ENCODE measurements around the gene COL4A3.

The COL4A3 gene

DNA sequence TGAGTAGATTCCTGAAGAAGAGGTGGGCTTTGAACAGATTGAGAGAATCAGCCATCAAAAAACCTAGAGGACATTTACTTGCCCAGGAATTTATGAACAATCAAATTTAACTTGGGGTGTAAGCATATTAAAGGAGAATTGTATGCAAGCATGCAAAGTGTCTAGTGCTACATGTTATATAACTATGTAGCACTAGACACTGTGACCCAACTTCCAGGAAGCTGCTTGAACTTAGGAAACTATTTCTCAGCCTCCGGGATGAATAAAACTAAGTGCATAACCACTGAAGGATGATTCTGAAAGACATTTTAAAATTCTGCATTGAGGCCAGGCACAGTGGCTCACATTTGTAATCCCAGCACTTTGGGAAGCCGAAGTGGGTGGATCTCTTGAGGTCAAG, 173.0 kb downstream of the COL4A3 start:
- TF ChIP-seq SPI1 (IDR thresholded peaks at IDR 0.05; ENCODE audit: low read depth, low read length) (no peak), PAX5 (IDR thresholded peaks at IDR 0.05; ENCODE audit: insufficient read depth, low read length, severe bottlenecking) (no peak), POLR2AphosphoS5 (IDR thresholded peaks at IDR 0.05; ENCODE audit: low read depth, low read length) (no peak), POLR2A (IDR thresholded peaks at IDR 0.05; ENCODE audit: low read depth, low read length) (no peak), TAF1 (IDR thresholded peaks at IDR 0.05; ENCODE audit: low read depth, low read length) (no peak), POU2F2 (IDR thresholded peaks at IDR 0.05; ENCODE audit: low read depth, low read length) (no peak)
- FAIRE-seq (no peak), DNase-seq (ENCODE audit: insufficient read length, low spot score) (no peak)

GRCh38 chr2:227339098-227339599, 174.7 kb downstream of the COL4A3 start:
- peak; percentile 9 for FAIRE-seq
- TF ChIP-seq POLR2A (IDR thresholded peaks at IDR 0.05; ENCODE audit: low read depth, low read length) (no peak), SPI1 (IDR thresholded peaks at IDR 0.05; ENCODE audit: low read depth, low read length) (no peak), POLR2AphosphoS5 (IDR thresholded peaks at IDR 0.05; ENCODE audit: low read depth, low read length) (no peak), POU2F2 (IDR thresholded peaks at IDR 0.05; ENCODE audit: low read depth, low read length) (no peak), TAF1 (IDR thresholded peaks at IDR 0.05; ENCODE audit: low read depth, low read length) (no peak), PAX5 (IDR thresholded peaks at IDR 0.05; ENCODE audit: insufficient read depth, low read length, severe bottlenecking) (no peak)
- DNase-seq (ENCODE audit: insufficient read length, low spot score), result no peak

DNA sequence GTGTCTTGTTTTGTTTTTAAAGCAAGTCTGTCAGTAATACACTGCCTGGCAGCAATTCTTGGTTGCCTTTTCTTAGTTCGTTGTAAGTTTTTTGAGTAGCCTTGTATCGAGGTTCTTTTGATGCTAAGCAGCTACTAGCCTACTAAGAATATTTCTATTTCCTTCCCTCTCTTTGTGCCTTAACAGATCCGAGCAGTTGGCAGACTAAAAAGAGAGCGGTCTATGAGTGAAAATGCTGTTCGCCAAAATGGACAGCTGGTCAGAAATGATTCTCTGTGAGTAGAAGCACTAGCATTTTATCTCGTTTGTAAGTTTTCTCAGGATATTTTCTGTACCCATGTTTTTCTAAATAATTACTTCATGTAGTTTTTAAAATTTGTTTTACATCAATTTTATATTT, 175.7 kb downstream of the COL4A3 start:
- FAIRE-seq, result no peak
- TF ChIP-seq TAF1 (IDR thresholded peaks at IDR 0.05; ENCODE audit: low read depth, low read length) (no peak), SPI1 (IDR thresholded peaks at IDR 0.05; ENCODE audit: low read depth, low read length) (no peak), POLR2AphosphoS5 (IDR thresholded peaks at IDR 0.05; ENCODE audit: low read depth, low read length) (no peak), POLR2A (IDR thresholded peaks at IDR 0.05; ENCODE audit: low read depth, low read length) (no peak), POU2F2 (IDR thresholded peaks at IDR 0.05; ENCODE audit: low read depth, low read length) (no peak), PAX5 (IDR thresholded peaks at IDR 0.05; ENCODE audit: insufficient read depth, low read length, severe bottlenecking) (no peak)
- no peak for DNase-seq (ENCODE audit: insufficient read length, low spot score)

GRCh38 chr2:227341553-227341952, 177.1 kb downstream of the COL4A3 start:
- FAIRE-seq (no peak), DNase-seq (ENCODE audit: insufficient read length, low spot score) (no peak)
- TF ChIP-seq SPI1 (IDR thresholded peaks at IDR 0.05; ENCODE audit: low read depth, low read length) (no peak), TAF1 (IDR thresholded peaks at IDR 0.05; ENCODE audit: low read depth, low read length) (no peak), POLR2A (IDR thresholded peaks at IDR 0.05; ENCODE audit: low read depth, low read length) (no peak), POU2F2 (IDR thresholded peaks at IDR 0.05; ENCODE audit: low read depth, low read length) (no peak)

DNA sequence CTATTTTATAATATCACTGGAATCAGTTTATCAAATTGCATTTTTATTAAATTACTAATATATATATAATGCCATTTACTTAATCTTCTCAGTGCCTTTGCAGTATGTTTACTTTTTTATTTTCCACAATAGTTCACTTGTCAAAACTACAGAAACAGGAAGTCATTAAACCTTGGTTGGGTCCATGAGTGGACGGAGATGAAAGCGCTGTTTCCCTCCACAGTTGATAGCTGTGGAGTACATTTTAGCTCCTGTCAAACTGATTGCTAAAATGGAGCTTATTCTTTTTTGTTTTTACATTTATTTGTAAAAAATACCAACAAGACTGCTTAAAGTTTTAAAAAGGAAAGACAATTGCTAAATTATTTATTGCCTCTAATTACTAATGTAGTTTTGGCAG, 179.8 kb downstream of the COL4A3 start:
- no peak for TF ChIP-seq POU2F2 (IDR thresholded peaks at IDR 0.05; ENCODE audit: low read depth, low read length)
- TF ChIP-seq SPI1 (IDR thresholded peaks at IDR 0.05; ENCODE audit: low read depth, low read length), result peak; percentile 29; the same call in 1 of the 2 replicates
- no peak for TF ChIP-seq PAX5 (IDR thresholded peaks at IDR 0.05; ENCODE audit: insufficient read depth, low read length, severe bottlenecking)
- DNase-seq (ENCODE audit: insufficient read length, low spot score), result no peak
- no peak for FAIRE-seq

- DNase-seq (ENCODE audit: insufficient read length, low spot score) (no peak), FAIRE-seq (no peak)
- no peak for TF ChIP-seq TAF1 (IDR thresholded peaks at IDR 0.05; ENCODE audit: low read depth, low read length)
Observed at GRCh38 chr2:227347117-227347516, 182.7 kb downstream of the COL4A3 start.

GRCh38 chr2:227348324-227348723, 183.9 kb downstream of the COL4A3 start:
- no peak for TF ChIP-seq SPI1 (IDR thresholded peaks at IDR 0.05; ENCODE audit: low read depth, low read length)
- no peak for TF ChIP-seq POLR2A (IDR thresholded peaks at IDR 0.05; ENCODE audit: low read depth, low read length)
- no peak for FAIRE-seq
- DNase-seq (ENCODE audit: insufficient read length, low spot score), result no peak

- no peak for FAIRE-seq
Observed at GRCh38 chr2:227349989-227350612, 185.7 kb downstream of the COL4A3 start.

GRCh38 chr2:227351639-227352038, 187.2 kb downstream of the COL4A3 start:
- 0 out of 2 replicates have a peak, but pooled peaks have one; percentile 25 for TF ChIP-seq POLR2AphosphoS5 (IDR thresholded peaks at IDR 0.05; ENCODE audit: low read depth, low read length)
- TF ChIP-seq TAF1 (IDR thresholded peaks at IDR 0.05; ENCODE audit: low read depth, low read length), result no peak
- DNase-seq (ENCODE audit: insufficient read length, low spot score) (no peak), FAIRE-seq (no peak)

More at GRCh38 chr2:227349989-227350612, 185.7 kb downstream of the COL4A3 start:
- no peak for DNase-seq (ENCODE audit: insufficient read length, low spot score)
- no peak for TF ChIP-seq PAX5 (IDR thresholded peaks at IDR 0.05; ENCODE audit: insufficient read depth, low read length, severe bottlenecking)
- TF ChIP-seq POLR2AphosphoS5 (IDR thresholded peaks at IDR 0.05; ENCODE audit: low read depth, low read length), result no peak
- no peak for TF ChIP-seq SPI1 (IDR thresholded peaks at IDR 0.05; ENCODE audit: low read depth, low read length)
- no peak for TF ChIP-seq TAF1 (IDR thresholded peaks at IDR 0.05; ENCODE audit: low read depth, low read length)
- no peak for TF ChIP-seq POLR2A (IDR thresholded peaks at IDR 0.05; ENCODE audit: low read depth, low read length)
- TF ChIP-seq POU2F2 (IDR thresholded peaks at IDR 0.05; ENCODE audit: low read depth, low read length), result no peak

- DNase-seq (ENCODE audit: insufficient read length, low spot score), result no peak
- no peak for FAIRE-seq
- TF ChIP-seq POU2F2 (IDR thresholded peaks at IDR 0.05; ENCODE audit: low read depth, low read length), result no peak
- no peak for TF ChIP-seq PAX5 (IDR thresholded peaks at IDR 0.05; ENCODE audit: insufficient read depth, low read length, severe bottlenecking)
- TF ChIP-seq POLR2A (IDR thresholded peaks at IDR 0.05; ENCODE audit: low read depth, low read length), result no peak
- no peak for TF ChIP-seq SPI1 (IDR thresholded peaks at IDR 0.05; ENCODE audit: low read depth, low read length)
- no peak for TF ChIP-seq TAF1 (IDR thresholded peaks at IDR 0.05; ENCODE audit: low read depth, low read length)
- TF ChIP-seq POLR2AphosphoS5 (IDR thresholded peaks at IDR 0.05; ENCODE audit: low read depth, low read length), result no peak
Observed at GRCh38 chr2:227360351-227360750, 195.9 kb downstream of the COL4A3 start.

DNA sequence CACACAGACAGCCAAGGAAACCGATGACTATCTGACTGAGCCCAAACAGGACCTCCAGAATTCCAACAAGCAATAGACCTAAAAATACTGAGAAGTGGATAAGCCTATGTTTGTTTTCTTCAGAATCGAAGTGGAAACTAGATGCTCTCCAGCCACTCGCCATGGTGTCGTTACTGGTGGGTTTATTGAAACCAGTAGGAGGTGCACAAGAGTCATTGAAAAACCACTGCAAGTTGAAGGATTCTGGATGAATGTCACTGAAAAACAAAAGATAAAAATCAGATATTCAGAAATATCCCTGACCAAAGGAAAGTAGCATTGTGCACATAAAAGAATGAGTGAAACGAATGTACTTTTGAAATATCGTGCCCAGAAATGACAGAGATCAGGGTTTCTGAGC, 199.3 kb downstream of the COL4A3 start:
- FAIRE-seq (no peak), DNase-seq (ENCODE audit: insufficient read length, low spot score) (no peak)
- TF ChIP-seq TAF1 (IDR thresholded peaks at IDR 0.05; ENCODE audit: low read depth, low read length) (no peak), SPI1 (IDR thresholded peaks at IDR 0.05; ENCODE audit: low read depth, low read length) (no peak), POLR2AphosphoS5 (IDR thresholded peaks at IDR 0.05; ENCODE audit: low read depth, low read length) (no peak), POU2F2 (IDR thresholded peaks at IDR 0.05; ENCODE audit: low read depth, low read length) (no peak), PAX5 (IDR thresholded peaks at IDR 0.05; ENCODE audit: insufficient read depth, low read length, severe bottlenecking) (no peak), POLR2A (IDR thresholded peaks at IDR 0.05; ENCODE audit: low read depth, low read length) (no peak)

Data from GM12891 (cell line).